Stimulated activated CD4-positive, alpha-beta T cell treated with anti-CD3 and anti-CD28 coated beads, TNF-alpha, amount 100 ng/mL, for 24 hours (primary cell): Measurements from ENCODE around the gene FLNA.

Source experiments
- DNase-seq, 3 experiments: peaks; one replicate each; pipeline ENCODE4 v3.0.0-alpha.2; 2020; ENCODE audit warnings: low read depth in 3 of 3

Gene FLNA

GRCh38 chrX:154334496-154334895, 39.9 kb downstream of the FLNA start:
- peak in 1 of 3 experiments; percentile 47 for DNase-seq

GRCh38 chrX:154333837-154334271, 40.6 kb downstream of the FLNA start:
- no peak for DNase-seq

GRCh38 chrX:154333116-154333515, 41.3 kb downstream of the FLNA start:
- DNase-seq: no peak

GRCh38 chrX:154332561-154332960, 41.9 kb downstream of the FLNA start:
- DNase-seq: no peak

- DNase-seq: no peak
Observed at GRCh38 chrX:154329294-154329693, 45.1 kb downstream of the FLNA start.

- no peak for DNase-seq
Observed at GRCh38 chrX:154328646-154329045, 45.8 kb downstream of the FLNA start.

- DNase-seq: no peak
Observed at GRCh38 chrX:154327038-154327820, 47.2 kb downstream of the FLNA start.

- DNase-seq: no peak
Observed at GRCh38 chrX:154325541-154325940, 48.9 kb downstream of the FLNA start.

GRCh38 chrX:154323537-154323936, 50.9 kb downstream of the FLNA start:
- DNase-seq: no peak

- no peak for DNase-seq
Observed at GRCh38 chrX:154322890-154323289, 51.5 kb downstream of the FLNA start.

- DNase-seq: no peak
Observed at GRCh38 chrX:154321594-154321993, 52.8 kb downstream of the FLNA start.

- no peak for DNase-seq
Observed at GRCh38 chrX:154321152-154321551, 53.3 kb downstream of the FLNA start.

GRCh38 chrX:154320406-154320805, 54.0 kb downstream of the FLNA start:
- no peak for DNase-seq

- no peak for DNase-seq
Observed at GRCh38 chrX:154317391-154317995, 56.9 kb downstream of the FLNA start.

- no peak for DNase-seq
Observed at GRCh38 chrX:154315416-154315815, 59.0 kb downstream of the FLNA start.

- peak in 1 of 3 experiments; percentile 26 for DNase-seq
Observed at GRCh38 chrX:154313147-154313546, 61.3 kb downstream of the FLNA start.

GRCh38 chrX:154312116-154312515, 62.3 kb downstream of the FLNA start:
- no peak for DNase-seq

GRCh38 chrX:154310616-154311536, 63.6 kb downstream of the FLNA start:
- DNase-seq: no peak

GRCh38 chrX:154309041-154309775, 65.2 kb downstream of the FLNA start:
- no peak for DNase-seq

GRCh38 chrX:154308108-154308946, 66.1 kb downstream of the FLNA start:
- peak; percentile 54 to 75 (median 69) for DNase-seq

- DNase-seq: no peak
Observed at GRCh38 chrX:154307202-154307601, 67.2 kb downstream of the FLNA start.
